ENCODE measurements around the gene VSTM5.
"Not testable (repeated sequence)": the region's sequence is repeated elsewhere in the genome, so short reads cannot be mapped to it uniquely, and the experiment has no call there.

Gene VSTM5

DNA sequence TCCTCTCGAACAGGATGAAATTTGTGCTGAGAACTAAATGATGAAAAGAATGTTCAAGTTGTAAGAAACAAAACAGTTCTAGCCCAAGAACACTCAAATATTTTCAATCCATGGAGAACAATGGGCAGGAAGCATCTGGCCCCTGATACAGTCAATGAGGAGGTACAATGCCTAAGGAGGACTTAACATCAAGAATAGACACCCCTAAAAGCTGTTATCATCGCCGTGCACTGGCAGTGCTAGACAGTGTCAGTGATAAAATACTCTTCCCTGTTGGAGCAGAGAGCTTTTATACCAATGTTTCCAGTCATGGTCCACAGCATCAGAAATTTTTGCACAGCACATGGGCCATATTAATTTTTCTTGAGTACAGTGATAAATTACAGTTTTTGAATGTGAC, 20.2 kb upstream of the VSTM5 start:
- H3K27me3 ChIP-seq (ENCODE audit: insufficient read depth, insufficient read length): no peaks in the 10 kb centered on the region
- H3K4me3 ChIP-seq (ENCODE audit: insufficient read length, low read depth): no peak overlapping the region
- no peak for DNase-seq (ENCODE audit: low read depth, low spot score)
- no peaks in the 10 kb centered on the region for H3K4me1 ChIP-seq (ENCODE audit: insufficient read depth, insufficient read length)
- TF ChIP-seq SUZ12 (IDR thresholded peaks at IDR 0.05; ENCODE audit: extremely low read depth, insufficient read depth, insufficient read length): no peak
- TF ChIP-seq YY1 (IDR thresholded peaks at IDR 0.05; ENCODE audit: insufficient read depth, insufficient read length): no peak
- TF ChIP-seq ZNF274 (IDR thresholded peaks at IDR 0.05; ENCODE audit: low read depth, low read length): no peak
- H3K9ac ChIP-seq (ENCODE audit: insufficient read length, low read depth): no peak overlapping the region
- H3K9me3 ChIP-seq (ENCODE audit: insufficient read depth, low read length): peaks cover 5% of the 10 kb centered on the region
- H3K36me3 ChIP-seq (ENCODE audit: insufficient read depth, insufficient read length, low read length): no peaks in the 10 kb centered on the region

- TF ChIP-seq ZNF274 (IDR thresholded peaks at IDR 0.05; ENCODE audit: low read depth, low read length): no peak
- TF ChIP-seq SUZ12 (IDR thresholded peaks at IDR 0.05; ENCODE audit: extremely low read depth, insufficient read depth, insufficient read length): no peak
- TF ChIP-seq YY1 (IDR thresholded peaks at IDR 0.05; ENCODE audit: insufficient read depth, insufficient read length): no peak
- Histone ChIP-seq H3K4me1 (ENCODE audit: insufficient read depth, insufficient read length) (no peaks in the 10 kb centered on the region), H3K27me3 (ENCODE audit: insufficient read depth, insufficient read length) (no peaks in the 10 kb centered on the region), H3K4me3 (ENCODE audit: insufficient read length, low read depth) (no peak overlapping the region), H3K9me3 (ENCODE audit: insufficient read depth, low read length) (peaks cover 5% of the 10 kb centered on the region), H3K9ac (ENCODE audit: insufficient read length, low read depth) (no peak overlapping the region), H3K36me3 (ENCODE audit: insufficient read depth, insufficient read length, low read length) (no peaks in the 10 kb centered on the region)
- no peak for DNase-seq (ENCODE audit: low read depth, low spot score)
Measured at GRCh38 chr11:93869830-93870229, 19.4 kb upstream of the VSTM5 start.

GRCh38 chr11:93868404-93868803, 18.0 kb upstream of the VSTM5 start:
- not testable (repeated sequence) for H3K9me3 ChIP-seq (ENCODE audit: insufficient read depth, low read length); H3K4me3 ChIP-seq (ENCODE audit: insufficient read length, low read depth); DNase-seq (ENCODE audit: low read depth, low spot score); H3K27me3 ChIP-seq (ENCODE audit: insufficient read depth, insufficient read length); H3K9ac ChIP-seq (ENCODE audit: insufficient read length, low read depth); H3K4me1 ChIP-seq (ENCODE audit: insufficient read depth, insufficient read length); H3K36me3 ChIP-seq (ENCODE audit: insufficient read depth, insufficient read length, low read length)

DNA sequence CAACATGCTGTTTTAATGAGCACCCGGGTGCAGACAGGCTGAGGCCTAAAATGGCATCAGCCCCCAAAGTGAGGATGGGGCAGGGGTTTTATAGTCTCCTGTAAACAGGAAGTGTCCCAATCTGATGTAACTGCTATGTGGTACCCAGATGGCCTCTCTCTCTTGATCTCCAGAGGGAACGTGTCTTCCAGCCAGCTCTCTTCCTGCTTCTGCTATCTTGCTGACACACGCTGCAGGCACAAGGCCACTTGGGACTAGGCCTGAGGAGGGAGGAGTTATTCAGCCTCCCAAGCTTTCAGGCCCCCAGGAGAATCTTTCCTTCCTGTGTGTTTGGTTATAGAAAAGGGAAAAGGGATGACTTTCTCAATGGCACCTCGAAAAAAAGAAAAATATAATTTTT, 11.4 kb upstream of the VSTM5 start:
- Histone ChIP-seq H3K9ac (ENCODE audit: insufficient read length, low read depth) (no peak overlapping the region), H3K36me3 (ENCODE audit: insufficient read depth, insufficient read length, low read length) (no peaks in the 10 kb centered on the region), H3K9me3 (ENCODE audit: insufficient read depth, low read length) (no peaks in the 10 kb centered on the region), H3K27me3 (ENCODE audit: insufficient read depth, insufficient read length) (no peaks in the 10 kb centered on the region), H3K4me3 (ENCODE audit: insufficient read length, low read depth) (no peak overlapping the region), H3K4me1 (ENCODE audit: insufficient read depth, insufficient read length) (no peaks in the 10 kb centered on the region)
- no peak for DNase-seq (ENCODE audit: low read depth, low spot score)
- no peak for TF ChIP-seq YY1 (IDR thresholded peaks at IDR 0.05; ENCODE audit: insufficient read depth, insufficient read length)
- no peak for TF ChIP-seq SUZ12 (IDR thresholded peaks at IDR 0.05; ENCODE audit: extremely low read depth, insufficient read depth, insufficient read length)
- TF ChIP-seq ZNF274 (IDR thresholded peaks at IDR 0.05; ENCODE audit: low read depth, low read length): no peak

DNA sequence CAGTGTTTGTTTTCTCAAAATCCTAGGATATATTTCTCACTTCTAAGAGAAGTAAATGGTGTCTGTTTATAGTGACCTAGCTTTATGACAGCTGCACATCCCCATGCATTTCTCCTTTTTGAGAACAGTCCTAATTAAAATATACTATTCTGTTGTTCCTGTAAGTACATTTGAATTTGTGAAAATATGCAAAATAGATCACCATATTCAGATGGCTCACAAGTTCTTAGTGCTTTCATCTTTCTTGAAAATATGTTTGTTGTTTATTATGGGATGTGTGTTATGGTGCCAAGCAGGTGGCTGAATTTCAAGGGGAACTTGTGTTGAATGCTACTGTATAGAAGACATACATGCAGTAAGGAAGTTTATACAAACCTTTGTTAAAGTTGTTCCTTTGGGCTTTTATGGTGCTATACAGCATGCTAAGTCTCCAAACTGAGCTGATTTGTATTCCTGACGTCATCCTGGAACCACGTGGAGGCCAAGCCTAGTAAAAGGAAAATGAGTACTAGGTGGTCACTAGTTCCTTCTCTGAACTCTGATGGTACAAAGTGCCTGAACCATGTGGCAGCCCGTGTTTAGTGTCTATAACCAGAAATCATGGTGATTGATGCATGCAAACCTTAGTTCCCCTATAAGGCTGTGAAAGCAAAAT, 7.8 kb upstream of the VSTM5 start:
- Histone ChIP-seq H3K36me3 (ENCODE audit: insufficient read depth, insufficient read length, low read length) (no peaks in the 10 kb centered on the region), H3K9me3 (ENCODE audit: insufficient read depth, low read length) (no peaks in the 10 kb centered on the region), H3K9ac (ENCODE audit: insufficient read length, low read depth) (no peak overlapping the region), H3K27me3 (ENCODE audit: insufficient read depth, insufficient read length) (no peaks in the 10 kb centered on the region), H3K4me1 (ENCODE audit: insufficient read depth, insufficient read length) (no peaks in the 10 kb centered on the region), H3K4me3 (ENCODE audit: insufficient read length, low read depth) (no peak overlapping the region)
- DNase-seq (ENCODE audit: low read depth, low spot score): no peak
- no peak for TF ChIP-seq ZNF274 (IDR thresholded peaks at IDR 0.05; ENCODE audit: low read depth, low read length)
- TF ChIP-seq SUZ12 (IDR thresholded peaks at IDR 0.05; ENCODE audit: extremely low read depth, insufficient read depth, insufficient read length): no peak
- no peak for TF ChIP-seq YY1 (IDR thresholded peaks at IDR 0.05; ENCODE audit: insufficient read depth, insufficient read length)

DNA sequence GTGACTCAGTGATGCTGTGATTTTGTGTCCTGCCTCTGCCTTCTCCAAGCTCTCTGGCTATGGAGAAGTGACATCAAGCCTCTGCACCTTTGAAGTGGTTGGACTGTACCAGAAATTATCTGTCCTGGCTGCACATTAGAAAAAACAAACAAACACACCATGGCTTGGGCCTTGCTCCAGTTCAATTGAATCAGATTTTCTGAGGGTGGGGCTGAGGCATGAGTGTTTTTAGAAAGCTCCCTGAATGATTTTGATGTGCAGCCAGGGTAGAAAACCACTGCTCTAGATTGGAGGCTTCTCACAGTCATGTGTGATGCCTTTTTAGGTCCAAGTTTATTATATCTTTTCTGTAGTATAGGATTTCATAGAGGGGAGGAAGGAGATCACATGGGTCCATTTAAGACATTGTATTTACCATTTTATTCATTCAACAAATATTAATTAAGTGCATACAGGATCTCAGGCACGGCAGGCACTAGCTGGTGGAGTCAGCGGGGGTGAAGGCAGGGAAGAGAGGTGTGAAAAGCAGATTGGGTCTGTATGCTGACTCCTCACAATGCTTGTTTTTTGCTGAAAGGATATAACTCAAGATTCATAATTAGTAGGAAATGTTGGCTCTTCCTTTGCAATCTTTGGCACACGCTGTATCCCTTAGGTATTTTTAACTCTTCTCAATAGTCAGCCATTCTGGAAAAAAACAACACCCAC, 7.1 kb upstream of the VSTM5 start:
- Histone ChIP-seq H3K9ac (ENCODE audit: insufficient read length, low read depth) (no peak overlapping the region), H3K4me3 (ENCODE audit: insufficient read length, low read depth) (no peak overlapping the region), H3K27me3 (ENCODE audit: insufficient read depth, insufficient read length) (no peaks in the 10 kb centered on the region), H3K36me3 (ENCODE audit: insufficient read depth, insufficient read length, low read length) (no peaks in the 10 kb centered on the region), H3K4me1 (ENCODE audit: insufficient read depth, insufficient read length) (no peaks in the 10 kb centered on the region), H3K9me3 (ENCODE audit: insufficient read depth, low read length) (no peaks in the 10 kb centered on the region)
- no peak for DNase-seq (ENCODE audit: low read depth, low spot score)
- TF ChIP-seq SUZ12 (IDR thresholded peaks at IDR 0.05; ENCODE audit: extremely low read depth, insufficient read depth, insufficient read length) (no peak), YY1 (IDR thresholded peaks at IDR 0.05; ENCODE audit: insufficient read depth, insufficient read length) (no peak), ZNF274 (IDR thresholded peaks at IDR 0.05; ENCODE audit: low read depth, low read length) (no peak)

DNA sequence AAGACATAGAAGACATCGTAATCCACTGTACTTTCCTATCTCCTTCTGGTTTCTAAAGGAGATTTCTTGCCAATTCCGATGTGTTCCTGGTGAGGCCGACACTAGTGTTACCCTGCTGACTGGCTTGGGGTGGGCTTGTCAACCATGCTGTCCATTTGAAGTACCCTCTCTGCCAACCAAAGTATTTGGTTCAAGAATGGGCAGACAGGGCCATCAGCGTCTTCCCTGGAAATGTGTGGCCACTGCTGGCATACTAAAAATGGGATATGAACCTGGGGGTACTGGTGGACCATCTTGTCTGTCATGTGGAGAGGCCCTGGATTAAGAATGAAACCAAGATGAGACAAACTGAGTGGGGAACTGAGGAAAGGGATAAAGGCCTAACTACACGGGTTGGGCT, 1.8 kb upstream of the VSTM5 start:
- Histone ChIP-seq H3K4me1 (ENCODE audit: insufficient read depth, insufficient read length) (no peaks in the 10 kb centered on the region), H3K36me3 (ENCODE audit: insufficient read depth, insufficient read length, low read length) (no peaks in the 10 kb centered on the region), H3K27me3 (ENCODE audit: insufficient read depth, insufficient read length) (peaks cover 2% of the 10 kb centered on the region), H3K9ac (ENCODE audit: insufficient read length, low read depth) (no peak overlapping the region), H3K9me3 (ENCODE audit: insufficient read depth, low read length) (no peaks in the 10 kb centered on the region), H3K4me3 (ENCODE audit: insufficient read length, low read depth) (no peak overlapping the region)
- TF ChIP-seq ZNF274 (IDR thresholded peaks at IDR 0.05; ENCODE audit: low read depth, low read length) (no peak), YY1 (IDR thresholded peaks at IDR 0.05; ENCODE audit: insufficient read depth, insufficient read length) (no peak), SUZ12 (IDR thresholded peaks at IDR 0.05; ENCODE audit: extremely low read depth, insufficient read depth, insufficient read length) (no peak)
- no peak for DNase-seq (ENCODE audit: low read depth, low spot score)
